ENCODE data around the gene KNDC1.

DNA sequence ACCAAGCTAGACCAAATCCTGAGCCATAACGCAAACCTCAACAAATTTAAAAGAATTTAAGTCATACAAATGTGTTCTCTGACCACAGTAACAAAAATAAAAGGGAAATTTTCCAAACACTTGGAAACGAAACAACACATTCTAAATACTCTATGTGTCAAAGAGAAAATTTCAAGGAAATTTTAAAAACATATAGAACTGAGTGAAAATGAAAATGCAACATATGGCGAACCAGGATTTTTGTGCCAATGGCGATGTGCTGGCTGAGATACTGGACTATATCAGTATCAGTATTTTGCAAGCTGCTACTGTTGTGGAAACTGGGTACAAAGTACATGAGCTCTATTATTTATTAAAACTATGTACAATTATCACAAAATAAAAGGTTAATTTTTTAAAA lies 34.1 kb downstream of the KNDC1 start:
- TF ChIP-seq POLR2A (IDR thresholded peaks at IDR 0.05; ENCODE audit: low read length) (no peak), GATA1 (IDR thresholded peaks at IDR 0.05; ENCODE audit: low read depth, low read length) (no peak)

Data from erythroblast (primary cell).